K562 (cell line): ENCODE measurements around the gene HOXB13. TPM values are rescaled to one million over a fixed set of nuclear protein-coding genes. Genes with fewer than 3 reads are reported as not detected.

Experiments
- ATAC-seq: fragments of 200-7000 bp; cut with Tn5 transposase; 3 replicates; pipeline ENCODE4 v1.9.1; 2020; ENCODE audit warnings: moderate library complexity
- BruUV-seq: library from RNA; stranded (reverse); fragments of 400-500 nt; replicated peaks from 2 replicates; lab custom pipeline; 2021; lab: Mats Ljungman, UMichigan
- CTCF ChIA-PET: fragments of 300-600 bp; formaldehyde crosslinking; extraction: SDS; loops from one replicate; lab custom pipeline; 2021; ENCODE audit warnings: low intra/inter-chr PET ratio; lab: Yijun Ruan, JAX
- POLR2A ChIA-PET: fragments of 300-600, 350-650 bp; sonication (Branson Sonifier 250); formaldehyde crosslinking; extraction: SDS; loops from one replicate; lab custom pipeline; 2021; ENCODE audit warnings: antibody characterized with exemption, inconsistent platforms; lab: Yijun Ruan, JAX
- DNase-seq, 4 experiments: peaks; one replicate each; pipeline versions ENCODE4 v3.0.0 to v3.0.0-alpha.2; 2011 to 2018; ENCODE audit warnings: low spot score in 3 of 4, mixed read lengths in 3 of 4; ENCODE audit errors: extremely low read depth in 1 of 4
- FAIRE-seq: peaks from 2 replicates; lab custom pipeline; 2011; peaks lifted over from hg19 to GRCh38; lab: Jason Lieb, UNC
- H2AFZ ChIP-seq: 2 replicates; pipeline ENCODE4 v1.6.0; 2011; ENCODE audit warnings: low read depth, low read length, control low read depth, inconsistent platforms
- H3K27ac ChIP-seq: fragments of 200-600 bp; 3 replicates; pipeline ENCODE4 v1.8.0; 2011; ENCODE audit warnings: low read depth, mild to moderate bottlenecking, control low read depth, inconsistent platforms, low read length, moderate library complexity, mixed read lengths; ENCODE audit errors: extremely low read depth
- H3K27me3 ChIP-seq, 2 experiments: fragments of 300-600 bp in 1 of 2; 2 replicates in 1 of 2; 3 replicates in 1 of 2; pipeline versions ENCODE4 v1.6.0 to v1.8.0; 2011; ENCODE audit warnings: inconsistent platforms in 2 of 2, low read length in 2 of 2, mild to moderate bottlenecking in 1 of 2, mixed read lengths in 1 of 2, moderate library complexity in 1 of 2; ENCODE audit not compliant: control insufficient read depth in 2 of 2, insufficient read depth in 2 of 2
- H3K36me3 ChIP-seq: fragments of 300-600 bp; 3 replicates; pipeline ENCODE4 v1.8.0; 2011; ENCODE audit warnings: mild to moderate bottlenecking, low read length, inconsistent platforms; ENCODE audit not compliant: control insufficient read depth, insufficient read depth
- H3K4me1 ChIP-seq, 2 experiments: fragments of 200-600 bp in 1 of 2; replicated peaks in 1 of 2; 2 replicates in 1 of 2; 3 replicates in 1 of 2; pipeline versions ENCODE4 v1.5.1 to v1.8.0; 2011; ENCODE audit warnings: inconsistent platforms in 2 of 2, low read length in 2 of 2, mild to moderate bottlenecking in 1 of 2, mixed read lengths in 1 of 2, moderate library complexity in 1 of 2; ENCODE audit not compliant: control insufficient read depth in 2 of 2, insufficient read depth in 2 of 2
- H3K4me2 ChIP-seq: 2 replicates; pipeline ENCODE4 v1.6.1; 2011; ENCODE audit warnings: low read length, control low read depth, inconsistent platforms, mixed read lengths; ENCODE audit not compliant: insufficient read depth
- H3K4me3 ChIP-seq: fragments of 200-600 bp; sonication (generic), shearing (Covaris generic); 2 replicates; pipeline ENCODE4 v1.5.1; 2016; ENCODE audit warnings: control low read depth, inconsistent platforms
- H3K79me2 ChIP-seq: fragments of 200-600 bp; 3 replicates; pipeline ENCODE4 v1.8.0; 2011; ENCODE audit warnings: low read length, inconsistent platforms; ENCODE audit not compliant: control insufficient read depth, insufficient read depth
- H3K9ac ChIP-seq, 2 experiments: 2 replicates each; pipeline versions ENCODE4 v1.6.0 to v1.6.1; 2011; ENCODE audit warnings: low read depth in 2 of 2, low read length in 2 of 2, control low read depth in 1 of 2, inconsistent platforms in 1 of 2, mild to moderate bottlenecking in 1 of 2, mixed read lengths in 1 of 2; ENCODE audit not compliant: insufficient read depth in 1 of 2
- H3K9me1 ChIP-seq: one replicate; pipeline ENCODE4 v1.6.0; 2011; ENCODE audit warnings: inconsistent platforms, mild to moderate bottlenecking, low read length, moderate library complexity; ENCODE audit not compliant: control insufficient read depth, insufficient read depth
- H3K9me3 ChIP-seq: replicated peaks from 2 replicates; pipeline ENCODE4 v1.5.1; 2011; ENCODE audit warnings: low read depth, low read length, inconsistent platforms; ENCODE audit not compliant: control insufficient read depth, insufficient read depth
- H4K20me1 ChIP-seq: replicated peaks from 2 replicates; pipeline ENCODE4 v1.6.1; 2011; ENCODE audit warnings: low read length, inconsistent platforms, mixed read lengths; ENCODE audit not compliant: control insufficient read depth, insufficient read depth
- ADNP ChIP-seq: fragments of 200-800 bp; sonication (Bioruptor generic); IDR thresholded peaks from 2 replicates; pipeline ENCODE4 v1.6.1; 2016; ENCODE audit warnings: missing genetic modification characterization, missing compliant biosample characterization
- FOXJ3 ChIP-seq: sonication (generic); formaldehyde crosslinking; IDR thresholded peaks from 2 replicates; pipeline ENCODE4 v1.4.0; 2020; ENCODE audit warnings: mild to moderate bottlenecking, missing genetic modification reagents
- GABPA ChIP-seq: fragments of 200-800 bp; sonication (Bioruptor generic); conservative IDR thresholded peaks from 2 replicates; pipeline ENCODE4 v1.6.1; 2016; ENCODE audit warnings: low read depth, missing genetic modification characterization, missing compliant biosample characterization
- JUND ChIP-seq, 2 experiments: IDR thresholded peaks; 2 replicates in 1 of 2; 3 replicates in 1 of 2; pipeline ENCODE4 v1.6.1; 2011; ENCODE audit warnings: borderline replicate concordance in 2 of 2, low read depth in 2 of 2, low read length in 2 of 2, improper control_type of control experiment in 1 of 2, missing biosample characterization in 1 of 2, missing genetic modification characterization in 1 of 2, missing genetic modification reagents in 1 of 2
- KLF13 ChIP-seq: fragments of 450-650 bp; IDR thresholded peaks from 2 replicates; pipeline ENCODE4 v1.6.1; 2016; ENCODE audit warnings: missing genetic modification characterization, low read depth, mild to moderate bottlenecking, missing compliant biosample characterization, moderate library complexity, borderline replicate concordance
- MXI1 ChIP-seq: IDR thresholded peaks from 2 replicates; pipeline ENCODE4 v1.6.1; 2011; ENCODE audit warnings: low read depth, mild to moderate bottlenecking, improper control_type of control experiment, low read length
- MYC ChIP-seq, 2 experiments: fragments of 250-450 bp in 1 of 2; sonication (Bioruptor Pico) in 1 of 2; IDR thresholded peaks; 2 replicates each; pipeline versions ENCODE4 v1.5.1 to v1.6.1; 2012 to 2021; ENCODE audit warnings: low read depth in 2 of 2, borderline replicate concordance in 1 of 2, improper control_type of control experiment in 1 of 2, low read length in 1 of 2, mild to moderate bottlenecking in 1 of 2, moderate library complexity in 1 of 2
- SLC30A9 ChIP-seq: fragments of 250-450 bp; sonication (Bioruptor Pico); IDR thresholded peaks from 2 replicates; pipeline ENCODE4 v1.8.0; 2022; ENCODE audit warnings: mild to moderate bottlenecking, moderate library complexity
- SMAD4 ChIP-seq: fragments of 250-450 bp; sonication (Bioruptor Pico); conservative IDR thresholded peaks from 2 replicates; pipeline ENCODE4 v1.8.0; 2021; ENCODE audit warnings: inconsistent platforms, mild to moderate bottlenecking, moderate library complexity
- XRCC5 ChIP-seq: fragments of 200-400 bp; formaldehyde crosslinking; IDR thresholded peaks from 2 replicates; pipeline ENCODE4 v1.6.1; 2017; ENCODE audit warnings: low read depth, mild to moderate bottlenecking, low read length
- ZEB2 ChIP-seq: fragments of 450-650 bp; IDR thresholded peaks from 2 replicates; pipeline ENCODE4 v1.6.1; 2016
- ZNF76 ChIP-seq: fragments of 250-450 bp; sonication (Bioruptor Pico); IDR thresholded peaks from 2 replicates; pipeline ENCODE4 v1.4.0; 2020; ENCODE audit warnings: mild to moderate bottlenecking, moderate library complexity, borderline replicate concordance
- WGBS: fragments of 100-300 bp; shearing (Covaris generic); methylation state at CpG from one replicate; pipeline ENCODE4 v1.1.6; 2016; ENCODE audit warnings: low coverage, mixed read lengths; ENCODE audit not compliant: insufficient coverage; ENCODE audit errors: missing lambda C conversion rate; 5-methylcytosine and 5-hydroxymethylcytosine counted together
- in situ Hi-C: fragments of 300-500 bp; cut with MboI; formaldehyde crosslinking; loops from 4 replicates; pipeline ENCODE4 v1.15.0; 2018; ENCODE audit warnings: inconsistent platforms, mixed read lengths
- intact Hi-C: fragments of 100-400 bp; cut with micrococcal nuclease; formaldehyde crosslinking; loops from 2 replicates; pipeline ENCODE4 v1.14.2; 2022
- polyA plus RNA-seq, 8 experiments: library from polyadenylated mRNA; depleted of rRNA in 4 of 8; stranded (reverse) in 5 of 8; unstranded in 3 of 8; fragments of >200 nt; fragmentation: Nextera tagmentation in 2 of 8; fragmentation: Illumina TruSeq in 1 of 8; extraction: Ambion mirVana in 2 of 8; extraction: Trizol in 1 of 8; gene quantifications; 2 replicates each; pipeline versions ENCODE4 v1.2.1 to v1.2.3, GENCODE V29; 2011 to 2014; ENCODE audit warnings: inconsistent platforms in 1 of 8, missing spikeins in 1 of 8
- total RNA-seq, 7 experiments: library from RNA; depleted of rRNA in 6 of 7; stranded (reverse); fragments of >200 nt in 6 of 7; fragmentation: Illumina TruSeq in 2 of 7; extraction: Trizol in 2 of 7; gene quantifications; 2 replicates each; pipeline versions ENCODE4 v1.2.1 to v1.2.3, GENCODE V29; 2011 to 2021; ENCODE audit warnings: low replicate concordance in 1 of 7
- TF ChIP-seq, protein P1 (sequence below): fragments of 250-450 bp; sonication (Bioruptor Pico); IDR thresholded peaks from 2 replicates; pipeline ENCODE4 v1.8.0; 2021; ENCODE audit warnings: moderate library complexity, mild to moderate bottlenecking, inconsistent platforms

Gene HOXB13
- total and polyA plus RNA-seq, 9 of the 15 experiments (the other 6 are each of a cell fraction or from before 2014, with no cell fraction given): not detected

DNA sequence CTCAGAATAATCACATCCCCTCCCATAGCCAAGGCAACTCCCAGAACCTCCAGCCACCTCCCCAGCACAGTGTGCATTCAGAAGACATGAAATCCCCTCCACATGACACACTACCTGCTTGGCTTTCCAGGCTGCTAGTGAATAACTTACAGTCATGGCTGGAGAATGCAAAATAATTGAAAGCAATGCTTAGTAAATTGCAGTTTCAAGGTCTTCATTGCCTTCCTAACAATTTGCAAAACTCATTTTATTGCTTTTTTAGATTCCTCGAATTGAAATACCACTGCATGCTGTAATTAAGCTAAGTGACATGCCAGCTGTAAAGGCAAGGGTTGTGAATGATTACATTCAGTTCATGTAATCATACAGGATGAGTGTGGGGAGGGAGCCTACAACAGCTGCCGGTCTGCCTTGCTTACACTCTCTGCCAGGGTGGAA lies 29.0 kb upstream of the HOXB13 start:
- TF ChIP-seq SLC30A9 (CRISPR knock-in tag) (no peak), ZEB2 (no peak), KLF13 (tag) (no peak), XRCC5 (no peak), GABPA (tag) (no peak), ZNF76 (no peak), FOXJ3 (CRISPR knock-in tag) (no peak), MYC (IDR thresholded peaks at IDR 0.05; ENCODE audit: low read depth, low read length) (no peak), MYC (CRISPR knock-in tag; IDR thresholded peaks at IDR 0.05; ENCODE audit: borderline replicate concordance, low read depth) (no peak), JUND (IDR thresholded peaks at IDR 0.05; ENCODE audit: borderline replicate concordance, low read depth, low read length) (no peak), JUND (tag; IDR thresholded peaks at IDR 0.05; ENCODE audit: borderline replicate concordance, low read depth, low read length) (no peak), ADNP (tag) (no peak), SMAD4 (CRISPR knock-in tag) (no peak), MXI1 (no peak)
- TF ChIP-seq, protein P1, sequence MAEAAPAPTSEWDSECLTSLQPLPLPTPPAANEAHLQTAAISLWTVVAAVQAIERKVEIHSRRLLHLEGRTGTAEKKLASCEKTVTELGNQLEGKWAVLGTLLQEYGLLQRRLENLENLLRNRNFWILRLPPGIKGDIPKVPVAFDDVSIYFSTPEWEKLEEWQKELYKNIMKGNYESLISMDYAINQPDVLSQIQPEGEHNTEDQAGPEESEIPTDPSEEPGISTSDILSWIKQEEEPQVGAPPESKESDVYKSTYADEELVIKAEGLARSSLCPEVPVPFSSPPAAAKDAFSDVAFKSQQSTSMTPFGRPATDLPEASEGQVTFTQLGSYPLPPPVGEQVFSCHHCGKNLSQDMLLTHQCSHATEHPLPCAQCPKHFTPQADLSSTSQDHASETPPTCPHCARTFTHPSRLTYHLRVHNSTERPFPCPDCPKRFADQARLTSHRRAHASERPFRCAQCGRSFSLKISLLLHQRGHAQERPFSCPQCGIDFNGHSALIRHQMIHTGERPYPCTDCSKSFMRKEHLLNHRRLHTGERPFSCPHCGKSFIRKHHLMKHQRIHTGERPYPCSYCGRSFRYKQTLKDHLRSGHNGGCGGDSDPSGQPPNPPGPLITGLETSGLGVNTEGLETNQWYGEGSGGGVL: no peak
- FAIRE-seq: no peak
- no peaks in the 10 kb centered on the region for H3K36me3 ChIP-seq
- no peaks in the 10 kb centered on the region for H3K9me1 ChIP-seq
- H3K79me2 ChIP-seq: no peaks in the 10 kb centered on the region
- H2AFZ ChIP-seq: no peak overlapping the region
- H3K27me3 ChIP-seq: peaks cover 53 to 68% of the 10 kb centered on the region in 2 experiments
- no peak for DNase-seq
- intact Hi-C loops: no loop called here
- in situ Hi-C loops: no loop called here
- H4K20me1 ChIP-seq: peaks cover 6% of the 10 kb centered on the region; the same call in 1 of the 2 replicates
- CTCF ChIA-PET: no interaction called here
- WGBS: 0% methylated on average over 2 of the region's 2 CpGs
- no peak overlapping the region for H3K4me3 ChIP-seq
- H3K9ac ChIP-seq: no peak overlapping the region
- no peak overlapping the region for H3K4me2 ChIP-seq
- POLR2A ChIA-PET: interaction anchor here (1.0 to 1.1 kb wide), 2 partner anchors 134 to 381 kb away, joined by 3 to 4 read pairs; no protein-coding TSS in a partner anchor
- no TSS peak for BruUV-seq
- H3K4me1 ChIP-seq: peaks cover 0 to 8% of the 10 kb centered on the region in 2 experiments; a peak in 2 of 5 replicates
- no peak for ATAC-seq
- no peaks in the 10 kb centered on the region for H3K9me3 ChIP-seq
- no peak overlapping the region for H3K27ac ChIP-seq
